A673 (cell line): ENCODE data around the gene TAX1BP3. TPM values are rescaled to one million over a fixed set of nuclear protein-coding genes. Genes with fewer than 3 reads are reported as not detected.

ENCODE experiments used
- BruUV-seq: library from RNA; stranded (reverse); fragments of 400-500 nt; replicated peaks from 2 replicates; lab custom pipeline; 2021; lab: Mats Ljungman, UMichigan
- CTCF ChIA-PET: fragments of 300-600 bp; sonication (Branson Sonifier 250); formaldehyde crosslinking; loops from one replicate; lab custom pipeline; 2022; ENCODE audit warnings: antibody characterized with exemption; lab: Charles Lee
- POLR2A ChIA-PET: fragments of 300-600 bp; sonication (Branson Sonifier 250); formaldehyde crosslinking; loops from one replicate; lab custom pipeline; 2022; ENCODE audit warnings: antibody characterized with exemption; ENCODE audit not compliant: low non-redundant PET; lab: Charles Lee
- DNase-seq: peaks from one replicate; pipeline ENCODE4 v3.0.0-alpha.2; 2015; ENCODE audit warnings: low spot score
- H3K27ac ChIP-seq: fragments of 200-600 bp; sonication (generic); 2 replicates; pipeline ENCODE4 v1.5.1; 2016; ENCODE audit warnings: mixed run types, low read depth, mild to moderate bottlenecking, mixed read lengths, antibody characterized with exemption, low read length; ENCODE audit not compliant: poor library complexity, severe bottlenecking
- H3K27me3 ChIP-seq: fragments of 200-600 bp; sonication (generic); replicated peaks from 2 replicates; pipeline ENCODE4 v1.6.1; 2017; ENCODE audit warnings: mixed run types, low read depth, mild to moderate bottlenecking, mixed read lengths, antibody characterized with exemption, low read length; ENCODE audit not compliant: insufficient read depth, poor library complexity
- H3K36me3 ChIP-seq: fragments of 200-600 bp; sonication (generic); 2 replicates; pipeline ENCODE4 v1.6.1; 2016; ENCODE audit warnings: mixed run types, mild to moderate bottlenecking, mixed read lengths, antibody characterized with exemption, low read length; ENCODE audit not compliant: insufficient read depth, poor library complexity, severe bottlenecking
- H3K4me1 ChIP-seq: fragments of 200-600 bp; sonication (generic); 2 replicates; pipeline ENCODE4 v1.6.1; 2017; ENCODE audit warnings: mixed run types, mild to moderate bottlenecking, mixed read lengths, antibody characterized with exemption, low read length; ENCODE audit not compliant: insufficient read depth, poor library complexity, severe bottlenecking
- H3K4me3 ChIP-seq: fragments of 200-600 bp; sonication (generic); 2 replicates; pipeline ENCODE4 v1.5.1; 2016; ENCODE audit warnings: low read depth, mixed run types, mild to moderate bottlenecking, mixed read lengths, low read length; ENCODE audit not compliant: poor library complexity, severe bottlenecking
- H3K9me3 ChIP-seq: fragments of 200-600 bp; sonication (generic); 2 replicates; pipeline ENCODE4 v1.6.1; 2016; ENCODE audit warnings: mixed run types, low read depth, mild to moderate bottlenecking, mixed read lengths, antibody characterized with exemption, low read length; ENCODE audit not compliant: poor library complexity, severe bottlenecking
- CTCF ChIP-seq: fragments of 300-800, 200-600 bp; sonication (generic); conservative IDR thresholded peaks from 2 replicates; pipeline ENCODE4 v1.5.1; 2017; ENCODE audit warnings: low read depth, mild to moderate bottlenecking, antibody characterized with exemption, low read length, moderate library complexity, mixed read lengths
- EZH2 ChIP-seq: fragments of 200-600 bp; sonication (generic); IDR thresholded peaks from 2 replicates; pipeline ENCODE4 v1.6.1; 2017; ENCODE audit warnings: borderline replicate concordance, low read depth, mild to moderate bottlenecking, mixed read lengths, antibody characterized with exemption, low read length; ENCODE audit not compliant: poor library complexity, severe bottlenecking
- intact Hi-C: fragments of 100-400 bp; cut with micrococcal nuclease; formaldehyde crosslinking; loops from one replicate; pipeline ENCODE4 v1.10.0; 2022; ENCODE audit not compliant: unreplicated experiment
- total RNA-seq: library from RNA; stranded (reverse); gene quantifications from 2 replicates; pipeline ENCODE4 v1.2.3, GENCODE V29; 2021

Gene TAX1BP3
- total RNA-seq, 1 experiment from 2014 or later, result 92.5 TPM

DNA sequence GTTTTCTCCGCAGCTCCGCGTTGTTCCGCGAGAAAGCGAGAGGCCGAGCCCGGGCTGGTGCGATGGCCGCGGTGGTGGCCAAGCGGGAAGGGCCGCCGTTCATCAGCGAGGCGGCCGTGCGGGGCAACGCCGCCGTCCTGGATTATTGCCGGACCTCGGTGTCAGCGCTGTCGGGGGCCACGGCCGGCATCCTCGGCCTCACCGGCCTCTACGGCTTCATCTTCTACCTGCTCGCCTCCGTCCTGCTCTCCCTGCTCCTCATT lies 638 bp upstream of the TAX1BP3 start:
- POLR2A ChIA-PET, result no interaction called here
- DNase-seq, result no peak
- H3K4me3 ChIP-seq, result peak overlapping the region; percentile 100
- CTCF ChIA-PET, result no interaction called here
- peak overlapping the region; percentile 92 for H3K27ac ChIP-seq
- intact Hi-C loops, result no loop called here
- TF ChIP-seq CTCF (no peak), EZH2 (no peak)
- no peaks in the 10 kb centered on the region for H3K27me3 ChIP-seq
- TSS peak; percentile 93 for BruUV-seq
- H3K4me1 ChIP-seq, result peaks cover 7% of the 10 kb centered on the region
- no peaks in the 10 kb centered on the region for H3K9me3 ChIP-seq
- peaks cover 7% of the 10 kb centered on the region for H3K36me3 ChIP-seq

GRCh38 chr17:3667366-3668278 lies 756 bp downstream of the TAX1BP3 start:
- H3K4me1 ChIP-seq, result peaks cover 7% of the 10 kb centered on the region
- peaks cover 16% of the 10 kb centered on the region for H3K36me3 ChIP-seq
- CTCF ChIA-PET, result no interaction called here

DNA sequence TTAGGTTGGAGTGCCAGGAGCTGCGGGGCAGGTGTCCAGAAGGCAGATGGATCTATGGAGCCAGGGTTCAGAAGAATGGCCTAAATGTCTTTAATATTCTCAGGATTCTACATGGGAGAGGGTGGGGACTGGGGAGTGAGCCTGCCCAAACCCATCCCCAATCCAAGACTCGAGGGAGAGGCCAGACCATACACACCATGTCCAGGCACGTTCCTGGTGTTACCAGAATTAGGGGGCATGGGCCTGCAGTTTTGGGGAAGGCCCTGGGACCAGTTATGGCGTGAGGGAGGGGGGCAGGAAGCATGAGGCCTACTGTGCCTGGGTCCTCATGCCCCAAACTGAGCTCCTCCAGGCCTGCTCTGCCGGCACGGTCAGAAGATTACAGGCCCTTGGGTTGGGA lies 1.9 kb downstream of the TAX1BP3 start:
- TF ChIP-seq EZH2, result no peak
- TF ChIP-seq CTCF, result no peak
- H3K36me3 ChIP-seq, result peaks cover 16% of the 10 kb centered on the region
- DNase-seq, result no peak
- peaks cover 7% of the 10 kb centered on the region for H3K4me1 ChIP-seq
- intact Hi-C loops, result no loop called here
- no peak overlapping the region for H3K4me3 ChIP-seq
- H3K27me3 ChIP-seq, result no peaks in the 10 kb centered on the region
- POLR2A ChIA-PET, result no interaction called here
- CTCF ChIA-PET, result no interaction called here
- H3K9me3 ChIP-seq, result no peaks in the 10 kb centered on the region
- BruUV-seq, result no TSS peak
- H3K27ac ChIP-seq, result no peak overlapping the region

More at GRCh38 chr17:3667366-3668278, 756 bp downstream of the TAX1BP3 start:
- POLR2A ChIA-PET, result no interaction called here
- peak overlapping the region; percentile 100 for H3K4me3 ChIP-seq
- H3K27me3 ChIP-seq, result no peaks in the 10 kb centered on the region
- peak overlapping the region; percentile 92 for H3K27ac ChIP-seq
- intact Hi-C loops, result no loop called here
- peak; percentile 80 for DNase-seq
- H3K9me3 ChIP-seq, result no peaks in the 10 kb centered on the region
- no TSS peak for BruUV-seq
- TF ChIP-seq EZH2 (no peak), CTCF (no peak)
